Kidney epithelial cell (primary cell): ENCODE measurements around the gene ODAD4. TPM values are rescaled to one million over a fixed set of nuclear protein-coding genes. Genes with fewer than 3 reads are reported as not detected.

Experiments
- DNase-seq: peaks from one replicate; pipeline ENCODE4 v3.0.0-alpha.2; 2010; ENCODE audit warnings: low read depth
- H3K27me3 ChIP-seq: 2 replicates; pipeline ENCODE4 v1.6.0; 2011; ENCODE audit warnings: low read length; ENCODE audit not compliant: control insufficient read depth, insufficient read depth
- H3K36me3 ChIP-seq: 2 replicates; pipeline ENCODE4 v1.5.1; 2011; ENCODE audit warnings: low read length; ENCODE audit not compliant: control insufficient read depth, insufficient read depth
- H3K4me3 ChIP-seq: 2 replicates; pipeline ENCODE4 v1.5.1; 2011; ENCODE audit warnings: low read depth, mild to moderate bottlenecking, control low read depth, low read length
- total RNA-seq: library from RNA; depleted of rRNA; stranded (reverse); fragments of >200 nt; gene quantifications from 2 replicates; pipeline ENCODE4 v1.2.3, GENCODE V29; 2015
- TF ChIP-seq, protein P1 (sequence below): IDR thresholded peaks from 2 replicates; pipeline ENCODE4 v1.5.1; 2011; ENCODE audit warnings: mild to moderate bottlenecking, moderate library complexity, low read length, control low read depth, inconsistent platforms; ENCODE audit not compliant: insufficient read depth, poor library complexity, severe bottlenecking

ODAD4 gene
- total RNA-seq, 1 donor from 2014 or later = 0.84 TPM

DNA sequence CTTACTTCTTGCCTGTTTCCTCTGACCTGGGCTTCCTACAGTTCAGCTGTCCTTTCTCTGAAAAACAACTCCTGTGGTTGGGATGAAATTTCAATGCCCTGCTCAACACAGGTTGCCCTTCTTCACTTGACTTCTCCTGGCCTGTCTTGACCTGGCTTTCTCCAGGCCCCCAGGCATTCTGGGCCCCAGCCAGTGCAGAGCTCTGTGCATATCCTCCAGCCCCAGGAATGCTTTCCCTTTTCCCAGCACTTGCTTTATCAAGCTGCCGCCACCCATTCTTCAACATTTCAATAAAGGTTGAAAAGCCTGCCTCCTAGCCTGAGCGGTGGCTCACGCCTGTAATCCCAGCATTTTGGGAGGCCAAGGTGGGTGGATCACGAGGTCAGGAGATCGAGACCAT lies 10.8 kb downstream of the ODAD4 start:
- H3K4me3 ChIP-seq = no peak overlapping the region
- no peaks in the 10 kb centered on the region for H3K27me3 ChIP-seq
- DNase-seq = no peak
- no peaks in the 10 kb centered on the region for H3K36me3 ChIP-seq
- TF ChIP-seq, protein P1, sequence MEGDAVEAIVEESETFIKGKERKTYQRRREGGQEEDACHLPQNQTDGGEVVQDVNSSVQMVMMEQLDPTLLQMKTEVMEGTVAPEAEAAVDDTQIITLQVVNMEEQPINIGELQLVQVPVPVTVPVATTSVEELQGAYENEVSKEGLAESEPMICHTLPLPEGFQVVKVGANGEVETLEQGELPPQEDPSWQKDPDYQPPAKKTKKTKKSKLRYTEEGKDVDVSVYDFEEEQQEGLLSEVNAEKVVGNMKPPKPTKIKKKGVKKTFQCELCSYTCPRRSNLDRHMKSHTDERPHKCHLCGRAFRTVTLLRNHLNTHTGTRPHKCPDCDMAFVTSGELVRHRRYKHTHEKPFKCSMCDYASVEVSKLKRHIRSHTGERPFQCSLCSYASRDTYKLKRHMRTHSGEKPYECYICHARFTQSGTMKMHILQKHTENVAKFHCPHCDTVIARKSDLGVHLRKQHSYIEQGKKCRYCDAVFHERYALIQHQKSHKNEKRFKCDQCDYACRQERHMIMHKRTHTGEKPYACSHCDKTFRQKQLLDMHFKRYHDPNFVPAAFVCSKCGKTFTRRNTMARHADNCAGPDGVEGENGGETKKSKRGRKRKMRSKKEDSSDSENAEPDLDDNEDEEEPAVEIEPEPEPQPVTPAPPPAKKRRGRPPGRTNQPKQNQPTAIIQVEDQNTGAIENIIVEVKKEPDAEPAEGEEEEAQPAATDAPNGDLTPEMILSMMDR = no peak

DNA sequence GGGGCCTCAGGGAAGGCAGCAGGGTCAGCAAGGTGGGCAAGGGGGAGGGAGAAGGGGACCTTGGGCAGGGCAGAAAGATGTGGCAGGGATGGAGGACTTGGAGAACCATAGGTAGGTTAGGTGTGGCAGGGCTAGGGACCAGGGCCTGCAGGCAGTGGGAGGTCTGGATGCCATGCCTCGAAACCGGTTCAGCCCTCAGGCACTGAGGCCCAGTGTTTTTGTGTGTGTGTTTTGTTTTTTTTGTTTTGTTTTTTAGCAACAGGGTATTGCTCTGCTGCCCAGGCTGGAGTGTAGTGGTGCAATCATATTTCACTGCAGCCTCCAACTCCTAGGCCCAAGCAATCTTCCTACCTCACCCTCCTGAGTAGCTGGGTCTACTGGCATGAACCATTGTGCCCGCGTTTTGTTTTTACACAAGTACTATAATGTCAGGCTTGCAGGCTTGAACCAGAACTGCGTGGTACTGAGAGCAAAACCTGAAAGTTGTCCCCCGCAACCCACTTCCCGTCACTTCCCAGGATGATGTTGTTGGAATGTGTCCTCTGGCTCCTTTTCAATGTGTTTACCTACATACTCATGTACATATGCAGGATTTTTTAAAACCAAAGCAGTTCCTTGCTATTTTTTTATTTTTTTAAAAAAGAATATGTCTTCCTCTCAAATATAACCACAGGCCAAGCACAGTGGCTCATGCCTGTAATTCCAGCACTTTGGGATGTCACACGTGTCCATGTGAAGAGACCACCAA lies 12.4 kb downstream of the ODAD4 start:
- DNase-seq = no peak
- TF ChIP-seq, protein P1 = no peak
- H3K36me3 ChIP-seq = no peaks in the 10 kb centered on the region
- no peak overlapping the region for H3K4me3 ChIP-seq
- no peaks in the 10 kb centered on the region for H3K27me3 ChIP-seq

DNA sequence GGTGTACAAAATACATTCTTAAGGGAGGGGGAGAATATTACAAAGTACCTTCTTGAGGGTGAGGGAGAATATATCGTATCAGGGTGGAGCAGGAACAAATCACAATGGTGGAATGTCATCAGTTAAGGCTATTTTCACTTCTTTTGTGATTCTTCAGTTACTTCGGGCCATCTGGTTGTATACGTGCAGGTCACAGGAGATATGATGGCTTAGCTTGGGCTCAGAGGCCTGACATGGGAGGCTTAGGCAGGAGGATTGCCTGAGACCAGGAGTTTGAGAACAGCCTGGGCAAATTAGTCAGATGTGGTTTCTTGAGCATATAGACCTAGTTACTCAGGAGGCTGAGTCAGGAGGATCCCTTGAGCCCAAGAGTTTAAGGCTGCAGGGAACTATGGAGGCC lies 13.1 kb downstream of the ODAD4 start:
- Histone ChIP-seq H3K27me3 (no peaks in the 10 kb centered on the region), H3K4me3 (no peak overlapping the region), H3K36me3 (no peaks in the 10 kb centered on the region)
- TF ChIP-seq, protein P1 = no peak
- DNase-seq = no peak

DNA sequence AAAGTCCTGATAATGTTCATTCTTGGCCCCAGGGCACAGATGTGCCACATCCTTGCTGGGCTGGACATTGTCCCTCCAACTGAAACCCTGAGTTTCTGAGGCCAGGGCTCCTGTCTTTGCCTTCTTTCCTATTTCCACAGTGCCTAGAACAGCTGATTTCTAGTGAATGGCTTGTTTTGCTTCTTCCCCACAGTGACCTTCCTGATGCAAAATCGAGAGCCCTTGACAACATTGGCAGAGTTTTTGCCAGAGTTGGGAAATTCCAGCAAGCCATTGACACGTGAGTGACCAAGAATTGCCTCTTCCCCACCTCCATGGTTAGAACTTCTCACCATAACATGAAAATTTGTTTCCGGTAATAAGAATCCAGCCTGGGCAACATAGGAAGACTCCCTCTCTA lies 14.5 kb downstream of the ODAD4 start:
- no peaks in the 10 kb centered on the region for H3K36me3 ChIP-seq
- TF ChIP-seq, protein P1 = no peak

DNA sequence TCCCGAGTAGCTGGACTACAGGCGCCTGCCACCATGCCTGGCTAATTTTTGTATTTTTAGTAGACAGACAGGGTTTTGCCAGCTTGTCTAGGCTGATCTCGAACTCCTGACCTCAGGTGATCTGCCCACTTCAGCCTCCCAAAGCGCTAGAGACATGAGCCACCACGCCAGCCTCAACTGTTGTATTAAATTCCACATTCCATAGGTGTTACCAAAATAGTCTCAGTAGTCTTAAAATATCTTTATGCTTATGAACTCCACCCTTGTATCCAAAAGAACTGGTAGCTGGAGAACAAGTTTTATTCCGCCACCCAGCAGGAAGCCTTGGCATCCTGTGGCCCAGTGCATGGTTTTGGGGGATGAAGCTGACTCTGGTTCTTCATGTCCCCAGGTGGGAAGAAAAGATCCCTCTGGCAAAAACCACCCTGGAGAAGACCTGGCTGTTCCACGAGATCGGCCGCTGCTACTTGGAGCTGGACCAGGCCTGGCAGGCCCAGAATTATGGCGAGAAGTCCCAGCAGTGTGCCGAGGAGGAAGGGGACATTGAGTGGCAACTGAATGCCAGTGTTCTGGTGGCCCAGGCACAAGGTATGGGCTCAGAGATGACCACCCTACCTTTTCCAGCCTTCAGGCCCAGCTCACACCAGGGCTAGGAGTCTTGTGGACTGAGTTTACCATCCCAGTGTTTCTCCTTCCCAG lies 18.5 kb downstream of the ODAD4 start:
- DNase-seq = no peak
- no peaks in the 10 kb centered on the region for H3K27me3 ChIP-seq
- no peak overlapping the region for H3K4me3 ChIP-seq
- TF ChIP-seq, protein P1 = no peak
- H3K36me3 ChIP-seq = no peaks in the 10 kb centered on the region

More for the DNA sequence above, 14.5 kb downstream of the ODAD4 start:
- Histone ChIP-seq H3K4me3 (no peak overlapping the region), H3K27me3 (no peaks in the 10 kb centered on the region)
- no peak for DNase-seq
